OCI-LY3 (cell line): ENCODE measurements around the gene ACACA.

ENCODE experiments used
- H2AFZ ChIP-seq: fragments of 200-600, 300-600 bp; shearing (Covaris generic); 2 replicates; pipeline ENCODE4 v1.6.0; 2014; ENCODE audit warnings: antibody characterized with exemption, low read depth, low read length
- H3K27ac ChIP-seq: fragments of 200-600, 300-600 bp; sonication (generic); 2 replicates; pipeline ENCODE4 v1.5.1; 2014; ENCODE audit warnings: mild to moderate bottlenecking, low read length, moderate library complexity, mixed read lengths
- H3K27me3 ChIP-seq: fragments of 200-600, 300-600 bp; sonication (generic); 2 replicates; pipeline ENCODE4 v1.6.1; 2014; ENCODE audit warnings: low read depth, low read length, mixed read lengths
- H3K36me3 ChIP-seq: fragments of 200-600, 300-600 bp; sonication (generic); replicated peaks from 2 replicates; pipeline ENCODE3; 2014; ENCODE audit warnings: low read depth, low read length, mixed read lengths
- H3K4me1 ChIP-seq: fragments of 300-600, 200-600 bp; sonication (generic); 2 replicates; pipeline ENCODE4 v1.6.1; 2014; ENCODE audit warnings: low read length, mixed read lengths
- H3K4me2 ChIP-seq: fragments of 200-600, 300-600 bp; sonication (generic); 2 replicates; pipeline ENCODE4 v1.6.1; 2014; ENCODE audit warnings: low read length, mixed read lengths
- H3K4me3 ChIP-seq: fragments of 300-600, 200-600 bp; sonication (generic); 2 replicates; pipeline ENCODE4 v1.5.1; 2014; ENCODE audit warnings: antibody characterized with exemption, mild to moderate bottlenecking, low read length, moderate library complexity
- H3K79me2 ChIP-seq: fragments of 300-600, 200-600 bp; shearing (Covaris generic); 2 replicates; pipeline ENCODE4 v1.6.1; 2014; ENCODE audit warnings: mild to moderate bottlenecking, low read length, mixed read lengths
- H3K9ac ChIP-seq: fragments of 300-600, 200-600 bp; shearing (Covaris generic); 2 replicates; pipeline ENCODE4 v1.6.0; 2014; ENCODE audit warnings: mild to moderate bottlenecking, low read length, moderate library complexity
- H3K9me3 ChIP-seq: fragments of 200-600, 300-600 bp; shearing (Covaris generic); 2 replicates; pipeline ENCODE4 v1.6.1; 2014; ENCODE audit warnings: low read length, mixed read lengths; ENCODE audit not compliant: insufficient read depth
- H4K20me1 ChIP-seq: fragments of 200-600, 300-600 bp; sonication (generic); 2 replicates; pipeline ENCODE4 v1.6.1; 2016; ENCODE audit warnings: low read length, mixed read lengths; ENCODE audit not compliant: insufficient read depth
- EZH2phosphoT487 ChIP-seq: fragments of 200-600 bp; shearing (Covaris generic); IDR thresholded peaks from 2 replicates; pipeline ENCODE4 v1.6.1; 2018; ENCODE audit warnings: antibody characterized with exemption, mixed run types, low read depth
- TF ChIP-seq, protein P1 (sequence below): fragments of 200-600, 300-600 bp; sonication (generic); IDR thresholded peaks from 2 replicates; pipeline ENCODE4 v1.5.1; 2014; ENCODE audit warnings: antibody characterized with exemption, low read length, low read depth

Gene ACACA

DNA sequence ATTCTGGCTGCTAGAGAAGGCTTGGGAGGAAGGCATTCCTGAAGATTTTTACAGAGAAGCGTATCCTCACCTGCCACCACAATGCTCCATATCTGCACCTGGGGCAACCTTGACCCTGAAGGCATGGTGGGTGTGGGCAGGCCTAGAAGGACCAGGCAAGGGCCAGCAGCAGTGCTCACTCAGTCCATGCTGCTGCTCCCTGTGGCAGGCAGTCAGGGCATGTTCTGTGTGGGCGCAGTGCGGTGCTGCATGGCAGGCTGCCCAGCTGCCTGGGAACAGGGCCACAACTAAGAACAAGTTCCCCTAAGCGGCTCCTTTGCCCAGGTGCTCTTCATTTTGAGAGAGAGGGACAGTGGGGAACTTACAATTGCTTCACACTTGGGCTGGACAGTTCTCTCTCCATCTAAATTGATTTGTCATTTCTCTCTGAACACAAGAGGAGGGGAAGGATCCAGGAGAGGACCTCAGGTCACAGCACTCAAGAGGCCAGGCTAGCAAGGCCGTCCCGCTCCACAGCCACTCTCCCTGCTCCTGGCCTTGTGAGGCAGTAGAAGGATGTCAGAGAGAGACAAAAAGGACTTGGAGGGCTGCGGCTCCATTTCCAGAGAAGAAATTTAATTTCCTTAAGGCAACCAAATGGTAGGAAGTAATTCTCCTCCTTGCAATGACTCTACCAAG, 299.1 kb downstream of the ACACA start:
- TF ChIP-seq, protein P1, sequence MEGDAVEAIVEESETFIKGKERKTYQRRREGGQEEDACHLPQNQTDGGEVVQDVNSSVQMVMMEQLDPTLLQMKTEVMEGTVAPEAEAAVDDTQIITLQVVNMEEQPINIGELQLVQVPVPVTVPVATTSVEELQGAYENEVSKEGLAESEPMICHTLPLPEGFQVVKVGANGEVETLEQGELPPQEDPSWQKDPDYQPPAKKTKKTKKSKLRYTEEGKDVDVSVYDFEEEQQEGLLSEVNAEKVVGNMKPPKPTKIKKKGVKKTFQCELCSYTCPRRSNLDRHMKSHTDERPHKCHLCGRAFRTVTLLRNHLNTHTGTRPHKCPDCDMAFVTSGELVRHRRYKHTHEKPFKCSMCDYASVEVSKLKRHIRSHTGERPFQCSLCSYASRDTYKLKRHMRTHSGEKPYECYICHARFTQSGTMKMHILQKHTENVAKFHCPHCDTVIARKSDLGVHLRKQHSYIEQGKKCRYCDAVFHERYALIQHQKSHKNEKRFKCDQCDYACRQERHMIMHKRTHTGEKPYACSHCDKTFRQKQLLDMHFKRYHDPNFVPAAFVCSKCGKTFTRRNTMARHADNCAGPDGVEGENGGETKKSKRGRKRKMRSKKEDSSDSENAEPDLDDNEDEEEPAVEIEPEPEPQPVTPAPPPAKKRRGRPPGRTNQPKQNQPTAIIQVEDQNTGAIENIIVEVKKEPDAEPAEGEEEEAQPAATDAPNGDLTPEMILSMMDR, result no peak
- no peak for TF ChIP-seq EZH2phosphoT487
- no peak overlapping the region for H3K4me2 ChIP-seq
- H2AFZ ChIP-seq, result no peak overlapping the region
- no peak overlapping the region for H3K27ac ChIP-seq
- no peaks in the 10 kb centered on the region for H3K9me3 ChIP-seq
- peaks cover 21% of the 10 kb centered on the region for H3K36me3 ChIP-seq
- H4K20me1 ChIP-seq, result no peaks in the 10 kb centered on the region
- H3K4me1 ChIP-seq, result no peaks in the 10 kb centered on the region
- H3K27me3 ChIP-seq, result no peaks in the 10 kb centered on the region
- no peak overlapping the region for H3K4me3 ChIP-seq
- no peak overlapping the region for H3K9ac ChIP-seq
- H3K79me2 ChIP-seq, result no peaks in the 10 kb centered on the region

DNA sequence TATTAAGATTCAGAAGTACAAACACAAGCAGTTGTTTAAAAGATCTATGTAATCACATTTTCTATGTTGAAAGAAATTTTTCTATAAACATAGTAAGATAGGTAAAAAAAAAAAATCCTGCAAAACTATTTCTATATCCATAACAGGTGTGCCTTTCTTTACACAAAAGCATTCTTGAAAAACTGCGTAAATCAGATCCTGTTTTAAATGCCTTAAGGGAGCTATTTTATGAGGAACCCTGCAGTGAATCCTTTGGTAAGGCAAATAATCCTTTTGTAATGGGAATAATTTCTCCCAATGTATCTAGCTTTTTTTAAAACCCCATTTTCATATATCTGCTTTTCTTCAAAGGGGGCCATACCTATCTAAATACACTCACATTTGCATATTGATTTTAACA, 300.6 kb downstream of the ACACA start:
- no peaks in the 10 kb centered on the region for H3K4me1 ChIP-seq
- H3K27me3 ChIP-seq, result no peaks in the 10 kb centered on the region
- no peak overlapping the region for H3K4me3 ChIP-seq
- TF ChIP-seq EZH2phosphoT487, result no peak
- TF ChIP-seq, protein P1, result no peak
- no peaks in the 10 kb centered on the region for H4K20me1 ChIP-seq
- no peak overlapping the region for H2AFZ ChIP-seq
- H3K79me2 ChIP-seq, result no peaks in the 10 kb centered on the region
- H3K27ac ChIP-seq, result no peak overlapping the region
- H3K9me3 ChIP-seq, result no peaks in the 10 kb centered on the region
- H3K36me3 ChIP-seq, result peaks cover 15% of the 10 kb centered on the region
- no peak overlapping the region for H3K4me2 ChIP-seq
- no peak overlapping the region for H3K9ac ChIP-seq

DNA sequence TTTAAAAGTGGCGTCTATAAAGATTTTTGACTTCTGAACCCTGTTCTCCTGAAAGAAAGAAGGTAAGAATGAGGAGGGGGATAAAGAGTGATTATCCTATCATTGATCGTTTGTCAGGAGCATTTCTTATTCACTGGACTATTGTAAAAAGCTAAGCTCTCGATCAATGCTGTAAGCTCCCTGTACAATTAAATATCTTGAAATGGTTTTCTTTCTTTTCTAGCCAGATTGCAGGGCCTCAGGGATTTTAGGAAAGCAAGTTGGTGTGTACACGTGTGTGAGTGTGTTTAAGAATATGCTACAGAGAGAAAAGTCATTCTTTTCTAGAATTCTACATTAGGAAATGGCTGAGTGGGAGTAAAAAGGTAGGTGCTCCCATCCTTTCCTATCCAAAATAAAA, 303.4 kb downstream of the ACACA start:
- no peak overlapping the region for H3K4me2 ChIP-seq
- no peaks in the 10 kb centered on the region for H3K4me1 ChIP-seq
- TF ChIP-seq, protein P1, result no peak
- no peak for TF ChIP-seq EZH2phosphoT487
- H3K4me3 ChIP-seq, result no peak overlapping the region
- no peaks in the 10 kb centered on the region for H3K27me3 ChIP-seq
- H3K27ac ChIP-seq, result no peak overlapping the region
- no peak overlapping the region for H2AFZ ChIP-seq
- H3K9me3 ChIP-seq, result no peaks in the 10 kb centered on the region
- peaks cover 3% of the 10 kb centered on the region for H3K36me3 ChIP-seq
- H3K9ac ChIP-seq, result no peak overlapping the region
- H4K20me1 ChIP-seq, result no peaks in the 10 kb centered on the region
- H3K79me2 ChIP-seq, result no peaks in the 10 kb centered on the region

DNA sequence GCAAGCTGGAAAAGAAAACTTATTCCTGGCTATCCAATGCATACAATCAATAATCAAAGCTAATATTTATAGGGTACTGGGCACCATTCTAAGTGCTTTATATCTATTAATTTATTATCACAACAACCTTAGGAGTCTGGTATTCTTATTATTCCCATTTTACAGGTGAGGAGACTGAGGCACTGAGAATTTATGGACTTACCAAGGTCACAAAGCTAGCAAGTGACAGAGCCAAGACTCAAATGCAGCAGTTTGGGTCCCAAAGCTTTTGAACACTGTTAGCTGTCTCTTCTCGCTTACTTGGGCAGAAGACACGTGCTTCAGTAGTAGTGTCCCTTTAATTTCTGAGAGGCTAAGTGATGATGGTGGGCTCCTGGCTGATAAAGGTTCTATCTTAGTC, 305.3 kb downstream of the ACACA start:
- H2AFZ ChIP-seq, result no peak overlapping the region
- H3K4me1 ChIP-seq, result no peaks in the 10 kb centered on the region
- no peaks in the 10 kb centered on the region for H3K9me3 ChIP-seq
- H3K36me3 ChIP-seq, result peaks cover 17% of the 10 kb centered on the region
- H3K9ac ChIP-seq, result no peak overlapping the region
- no peak overlapping the region for H3K4me3 ChIP-seq
- H3K27ac ChIP-seq, result no peak overlapping the region
- TF ChIP-seq EZH2phosphoT487, result no peak
- TF ChIP-seq, protein P1, result no peak
- H3K79me2 ChIP-seq, result no peaks in the 10 kb centered on the region
- H3K27me3 ChIP-seq, result no peaks in the 10 kb centered on the region
- no peaks in the 10 kb centered on the region for H4K20me1 ChIP-seq
- H3K4me2 ChIP-seq, result no peak overlapping the region
